ENCODE results near the gene NOM1. TPM values are rescaled to one million over a fixed set of nuclear protein-coding genes. Genes with fewer than 3 reads are reported as not detected.

NOM1 gene
- total RNA-seq, 1 experiment from 2014 or later, result 35.4 TPM

DNA sequence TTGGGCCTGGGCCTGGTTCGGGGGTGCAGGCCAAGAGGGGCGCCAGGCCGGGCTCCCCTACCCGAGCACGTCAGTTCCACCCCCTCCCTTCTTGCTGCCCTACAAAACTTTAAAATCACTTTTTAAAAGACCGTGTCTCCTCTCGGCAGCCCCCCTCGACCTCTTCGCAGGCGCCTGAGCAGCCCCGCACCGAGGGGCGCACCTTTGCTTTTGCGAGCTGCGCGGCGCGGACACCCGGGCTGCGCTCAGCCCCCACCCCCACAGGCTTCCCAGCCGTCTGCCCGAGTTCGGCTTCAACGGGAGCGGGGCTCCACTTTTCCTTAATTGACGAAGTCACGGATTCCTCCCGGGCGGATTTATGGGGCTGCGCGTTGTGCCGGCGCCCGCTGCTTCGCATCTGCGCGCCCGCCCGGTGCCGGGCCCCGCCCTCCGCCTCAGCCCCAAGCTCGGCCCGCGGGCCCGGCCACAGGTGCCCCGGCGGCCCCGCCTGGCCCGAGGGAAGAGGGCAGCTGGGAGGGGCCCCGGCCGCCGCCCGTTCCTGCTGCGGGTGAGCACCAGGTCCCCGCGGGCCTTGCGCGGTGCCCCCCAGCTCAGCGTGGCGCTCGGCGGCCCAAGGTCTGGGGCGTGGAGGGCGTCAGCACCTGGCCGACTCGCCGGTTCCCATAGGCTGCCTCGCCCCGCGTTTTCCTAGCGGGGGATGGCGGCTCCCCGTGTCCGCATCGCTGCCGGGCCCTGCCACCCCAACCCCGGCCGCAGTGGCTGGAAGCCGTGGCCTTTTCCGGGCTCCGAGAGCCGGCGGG is 71.8 kb downstream of the NOM1 start:
- H3K27me3 ChIP-seq (ENCODE audit: insufficient read depth, low read length), result 0 out of 2 replicates have a peak, but pooled peaks cover 3% of the 10 kb centered on the region
- H3K4me1 ChIP-seq (ENCODE audit: control insufficient read depth in 1 of 2, insufficient read depth in 2 of 2, low read length in 2 of 2), result no peaks in the 10 kb centered on the region; a peak in 1 of 4 replicates
- no peak for TF ChIP-seq CBX3 (IDR thresholded peaks at IDR 0.05; ENCODE audit: low read depth)
- intact Hi-C loops (cut with micrococcal nuclease), result no loop called here
- DNase-seq (ENCODE audit: low read depth, low spot score) (no peak), ATAC-seq (no peak)
- H3K36me3 ChIP-seq (ENCODE audit: control insufficient read depth in 1 of 2, insufficient read depth in 2 of 2, low read length in 2 of 2), result no peaks in the 10 kb centered on the region
- RAD21 ChIA-PET (ENCODE audit: low non-redundant PET in 1 of 2, low total read pairs in 2 of 2, uncharacterized antibody in 2 of 2, unreplicated experiment in 2 of 2), result no interaction called here
- H3K9me3 ChIP-seq (ENCODE audit: control insufficient read depth in 1 of 2, insufficient read depth in 1 of 2, low read depth in 1 of 2, low read length in 2 of 2), result no peaks in the 10 kb centered on the region
- H3K79me2 ChIP-seq (ENCODE audit: insufficient read depth, low read length), result no peaks in the 10 kb centered on the region
- no peak overlapping the region for H3K4me2 ChIP-seq (ENCODE audit: low read length)
- H3K27ac ChIP-seq (ENCODE audit: low read depth, low read length), result no peak overlapping the region
- CTCF ChIA-PET, result no interaction called here
- H4K20me1 ChIP-seq (ENCODE audit: insufficient read depth), result no peaks in the 10 kb centered on the region
- H2AFZ ChIP-seq (ENCODE audit: low read depth, low read length, poor library complexity, severe bottlenecking), result no peak overlapping the region
- H3K9ac ChIP-seq (ENCODE audit: low read length), result no peak overlapping the region
- no peak overlapping the region for H3K4me3 ChIP-seq (replicated peaks in 1 of 2; ENCODE audit: low read depth in 1 of 2, low read length in 2 of 2)
- H3K9me2 ChIP-seq (ENCODE audit: insufficient read depth), result no peaks in the 10 kb centered on the region
- BruUV-seq (replicated peaks), result no TSS peak
- POLR2A ChIA-PET, result no interaction called here

DNA sequence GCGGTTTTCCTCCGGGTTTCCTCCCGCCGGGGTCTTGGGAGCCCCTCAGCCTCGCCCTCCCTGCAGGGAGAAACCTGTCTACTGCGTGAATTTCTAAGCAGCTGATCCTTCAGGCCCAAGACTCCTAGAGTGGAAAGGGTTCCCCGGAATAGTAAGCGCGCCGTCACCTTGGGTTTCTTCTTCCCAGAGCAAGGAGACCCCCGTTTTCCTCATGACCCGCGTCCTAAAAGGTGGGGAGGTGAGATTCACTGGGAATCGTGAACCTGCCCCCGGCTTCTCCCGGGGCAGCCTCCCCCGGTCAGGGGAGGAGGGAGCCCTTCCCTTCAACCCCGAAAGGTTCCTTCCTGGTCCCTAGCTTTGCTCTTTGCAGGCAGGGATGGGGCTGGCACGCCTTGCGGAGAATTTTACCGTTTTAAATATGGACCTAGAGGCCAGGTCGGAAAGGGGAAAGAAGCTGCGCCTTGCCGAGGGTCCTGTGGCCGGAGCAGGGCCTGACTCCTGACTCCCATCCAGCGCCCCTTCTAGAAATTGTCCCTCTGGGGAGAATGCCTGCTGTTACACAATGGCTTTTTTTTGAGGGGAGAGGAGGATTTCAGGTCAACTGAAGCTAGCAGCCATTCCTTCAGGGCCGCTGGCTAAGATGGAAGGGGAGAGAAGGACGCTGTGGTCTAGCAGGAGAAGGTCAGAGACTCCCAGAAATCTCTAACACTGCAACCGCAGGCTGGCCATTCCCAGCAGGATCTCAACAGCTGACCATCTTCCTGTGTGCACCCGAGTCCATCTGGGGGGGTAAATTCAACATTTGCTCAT is 72.6 kb downstream of the NOM1 start:
- no peaks in the 10 kb centered on the region for H3K36me3 ChIP-seq (ENCODE audit: control insufficient read depth in 1 of 2, insufficient read depth in 2 of 2, low read length in 2 of 2)
- ChIA-PET POLR2A (no interaction called here), CTCF (no interaction called here), RAD21 (ENCODE audit: low non-redundant PET in 1 of 2, low total read pairs in 2 of 2, uncharacterized antibody in 2 of 2, unreplicated experiment in 2 of 2) (interaction anchor here in 1 of 2 experiments (0.6 kb wide), 1 partner anchor 52 kb away, joined by 3 read pairs; no protein-coding TSS in a partner anchor)
- DNase-seq (ENCODE audit: low read depth, low spot score), result no peak
- H3K4me3 ChIP-seq (replicated peaks in 1 of 2; ENCODE audit: low read depth in 1 of 2, low read length in 2 of 2), result no peak overlapping the region
- H3K27me3 ChIP-seq (ENCODE audit: insufficient read depth, low read length), result 0 out of 2 replicates have a peak, but pooled peaks cover 3% of the 10 kb centered on the region
- H4K20me1 ChIP-seq (ENCODE audit: insufficient read depth), result no peaks in the 10 kb centered on the region
- H2AFZ ChIP-seq (ENCODE audit: low read depth, low read length, poor library complexity, severe bottlenecking), result no peak overlapping the region
- H3K9me3 ChIP-seq (ENCODE audit: control insufficient read depth in 1 of 2, insufficient read depth in 1 of 2, low read depth in 1 of 2, low read length in 2 of 2), result no peaks in the 10 kb centered on the region
- no TSS peak for BruUV-seq (replicated peaks)
- ATAC-seq, result no peak
- intact Hi-C loops (cut with micrococcal nuclease), result no loop called here
- H3K4me1 ChIP-seq (ENCODE audit: control insufficient read depth in 1 of 2, insufficient read depth in 2 of 2, low read length in 2 of 2), result no peaks in the 10 kb centered on the region; a peak in 1 of 4 replicates
- H3K4me2 ChIP-seq (ENCODE audit: low read length), result no peak overlapping the region
- no peaks in the 10 kb centered on the region for H3K79me2 ChIP-seq (ENCODE audit: insufficient read depth, low read length)
- no peak for TF ChIP-seq MAX (IDR thresholded peaks at IDR 0.05)
- TF ChIP-seq SIN3A (IDR thresholded peaks at IDR 0.05; ENCODE audit: low read depth), result no peak
- no peak for TF ChIP-seq SRF (IDR thresholded peaks at IDR 0.05; ENCODE audit: low read depth)
- TF ChIP-seq ZNF274 (IDR thresholded peaks at IDR 0.05; ENCODE audit: low read depth, low read length), result no peak
- TF ChIP-seq, protein P1, sequence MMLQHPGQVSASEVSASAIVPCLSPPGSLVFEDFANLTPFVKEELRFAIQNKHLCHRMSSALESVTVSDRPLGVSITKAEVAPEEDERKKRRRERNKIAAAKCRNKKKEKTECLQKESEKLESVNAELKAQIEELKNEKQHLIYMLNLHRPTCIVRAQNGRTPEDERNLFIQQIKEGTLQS (IDR thresholded peaks at IDR 0.05), result no peak
- no peak for TF ChIP-seq EZH2 (IDR thresholded peaks at IDR 0.05)
- no peak for TF ChIP-seq ELF1 (IDR thresholded peaks at IDR 0.05; ENCODE audit: borderline replicate concordance, low read depth)
- TF ChIP-seq SP1 (IDR thresholded peaks at IDR 0.05; ENCODE audit: low read depth), result no peak
- TF ChIP-seq EGR1 (IDR thresholded peaks at IDR 0.05; ENCODE audit: low read depth), result no peak
- TF ChIP-seq JUND (IDR thresholded peaks at IDR 0.05), result no peak
- TF ChIP-seq YY1 (IDR thresholded peaks at IDR 0.05; ENCODE audit: extremely low read depth, insufficient replicate concordance, low read depth, low read length), result no peak
- TF ChIP-seq POLR2AphosphoS5 (IDR thresholded peaks at IDR 0.05; ENCODE audit: low read depth, low read length), result no peak
- TF ChIP-seq, protein P2, sequence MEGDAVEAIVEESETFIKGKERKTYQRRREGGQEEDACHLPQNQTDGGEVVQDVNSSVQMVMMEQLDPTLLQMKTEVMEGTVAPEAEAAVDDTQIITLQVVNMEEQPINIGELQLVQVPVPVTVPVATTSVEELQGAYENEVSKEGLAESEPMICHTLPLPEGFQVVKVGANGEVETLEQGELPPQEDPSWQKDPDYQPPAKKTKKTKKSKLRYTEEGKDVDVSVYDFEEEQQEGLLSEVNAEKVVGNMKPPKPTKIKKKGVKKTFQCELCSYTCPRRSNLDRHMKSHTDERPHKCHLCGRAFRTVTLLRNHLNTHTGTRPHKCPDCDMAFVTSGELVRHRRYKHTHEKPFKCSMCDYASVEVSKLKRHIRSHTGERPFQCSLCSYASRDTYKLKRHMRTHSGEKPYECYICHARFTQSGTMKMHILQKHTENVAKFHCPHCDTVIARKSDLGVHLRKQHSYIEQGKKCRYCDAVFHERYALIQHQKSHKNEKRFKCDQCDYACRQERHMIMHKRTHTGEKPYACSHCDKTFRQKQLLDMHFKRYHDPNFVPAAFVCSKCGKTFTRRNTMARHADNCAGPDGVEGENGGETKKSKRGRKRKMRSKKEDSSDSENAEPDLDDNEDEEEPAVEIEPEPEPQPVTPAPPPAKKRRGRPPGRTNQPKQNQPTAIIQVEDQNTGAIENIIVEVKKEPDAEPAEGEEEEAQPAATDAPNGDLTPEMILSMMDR (IDR thresholded peaks at IDR 0.05 in 2 of 3, conservative IDR thresholded peaks at IDR 0.05 in 1 of 3; ENCODE audit: borderline replicate concordance in 1 of 3, insufficient read depth in 1 of 3, low read depth in 2 of 3, low read length in 2 of 3), result no peak
- TF ChIP-seq POLR2A (IDR thresholded peaks at IDR 0.05; ENCODE audit: borderline replicate concordance, extremely low read depth, insufficient read depth, insufficient read length), result no peak
- no peak for TF ChIP-seq CEBPB (IDR thresholded peaks at IDR 0.05; ENCODE audit: low read depth)
- no peak overlapping the region for H3K27ac ChIP-seq (ENCODE audit: low read depth, low read length)
- H3K9ac ChIP-seq (ENCODE audit: low read length), result no peak overlapping the region
- H3K9me2 ChIP-seq (ENCODE audit: insufficient read depth), result no peaks in the 10 kb centered on the region

Data from HCT116 (cell line).